AG04450 (cell line): ENCODE measurements around the gene MAGI3. TPM values are rescaled to one million over a fixed set of nuclear protein-coding genes. Genes with fewer than 3 reads are reported as not detected.
A peak's percentile ranks its signal among the peaks of the same experiment; 100 is the strongest.

Experiments
- CTCF ChIA-PET: fragments of 300-600, 350-600 bp; formaldehyde crosslinking; extraction: SDS; loops from one replicate; lab custom pipeline; 2022; ENCODE audit warnings: antibody characterized with exemption, inconsistent platforms; lab: Charles Lee
- POLR2A ChIA-PET: fragments of 350-600 bp; formaldehyde crosslinking; extraction: SDS; loops from one replicate; lab custom pipeline; 2021; ENCODE audit warnings: antibody characterized with exemption, inconsistent platforms; lab: Yijun Ruan, JAX
- DNase-seq: peaks from one replicate; pipeline ENCODE4 v3.0.0-alpha.2; 2011; ENCODE audit warnings: low read depth, low spot score
- H3K27ac ChIP-seq: one replicate; pipeline ENCODE4 v1.5.1; 2012; ENCODE audit warnings: low read depth, low read length, control low read depth
- H3K27me3 ChIP-seq: one replicate; pipeline ENCODE4 v1.6.0; 2012; ENCODE audit warnings: low read length; ENCODE audit not compliant: control insufficient read depth, insufficient read depth
- H3K4me3 ChIP-seq: 2 replicates; pipeline ENCODE4 v1.5.1; 2011; ENCODE audit warnings: mild to moderate bottlenecking, low read depth, low read length, control low read depth
- H3K9me3 ChIP-seq: 2 replicates; pipeline ENCODE4 v1.5.1; 2012; ENCODE audit warnings: low read length; ENCODE audit not compliant: control insufficient read depth, insufficient read depth
- polyA plus RNA-seq: library from polyadenylated mRNA; depleted of rRNA; stranded (reverse); fragments of >200 nt; gene quantifications from 2 replicates; pipeline ENCODE4 v1.2.3, GENCODE V29; 2011
- TF ChIP-seq, protein P1 (sequence below): IDR thresholded peaks from 2 replicates; pipeline ENCODE4 v1.5.1; 2011; ENCODE audit warnings: low read depth, low read length, control low read depth, inconsistent platforms

MAGI3 gene
- polyA plus RNA-seq, 1 experiment = 5.8 TPM

- ChIA-PET CTCF (interaction anchor here (0.8 to 2.3 kb wide), 2 partner anchors 543 to 611 kb away, joined by 3 to 12 read pairs; partner anchors contain the start of gene LRIG2), POLR2A (interaction anchor here (0.7 kb wide), 2 partner anchors 32 to 580 kb away, joined by 3 to 4 read pairs; no protein-coding TSS in a partner anchor)
- Histone ChIP-seq H3K9me3 (no peaks in the 10 kb centered on the region), H3K27ac (no peak overlapping the region), H3K27me3 (no peaks in the 10 kb centered on the region), H3K4me3 (no peak overlapping the region)
- peak; percentile 52 for DNase-seq
- TF ChIP-seq, protein P1, sequence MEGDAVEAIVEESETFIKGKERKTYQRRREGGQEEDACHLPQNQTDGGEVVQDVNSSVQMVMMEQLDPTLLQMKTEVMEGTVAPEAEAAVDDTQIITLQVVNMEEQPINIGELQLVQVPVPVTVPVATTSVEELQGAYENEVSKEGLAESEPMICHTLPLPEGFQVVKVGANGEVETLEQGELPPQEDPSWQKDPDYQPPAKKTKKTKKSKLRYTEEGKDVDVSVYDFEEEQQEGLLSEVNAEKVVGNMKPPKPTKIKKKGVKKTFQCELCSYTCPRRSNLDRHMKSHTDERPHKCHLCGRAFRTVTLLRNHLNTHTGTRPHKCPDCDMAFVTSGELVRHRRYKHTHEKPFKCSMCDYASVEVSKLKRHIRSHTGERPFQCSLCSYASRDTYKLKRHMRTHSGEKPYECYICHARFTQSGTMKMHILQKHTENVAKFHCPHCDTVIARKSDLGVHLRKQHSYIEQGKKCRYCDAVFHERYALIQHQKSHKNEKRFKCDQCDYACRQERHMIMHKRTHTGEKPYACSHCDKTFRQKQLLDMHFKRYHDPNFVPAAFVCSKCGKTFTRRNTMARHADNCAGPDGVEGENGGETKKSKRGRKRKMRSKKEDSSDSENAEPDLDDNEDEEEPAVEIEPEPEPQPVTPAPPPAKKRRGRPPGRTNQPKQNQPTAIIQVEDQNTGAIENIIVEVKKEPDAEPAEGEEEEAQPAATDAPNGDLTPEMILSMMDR = no peak
These were observed 293.8 kb downstream of the MAGI3 start for GRCh38 chr1:113684153-113684541.

- POLR2A ChIA-PET = no interaction called here
- CTCF ChIA-PET = interaction anchor here (1.2 to 1.4 kb wide), 2 partner anchors 9 to 971 kb away, joined by 3 read pairs; no protein-coding TSS in a partner anchor
These were observed 296.7 kb downstream of the MAGI3 start for GRCh38 chr1:113686891-113687618.

DNA sequence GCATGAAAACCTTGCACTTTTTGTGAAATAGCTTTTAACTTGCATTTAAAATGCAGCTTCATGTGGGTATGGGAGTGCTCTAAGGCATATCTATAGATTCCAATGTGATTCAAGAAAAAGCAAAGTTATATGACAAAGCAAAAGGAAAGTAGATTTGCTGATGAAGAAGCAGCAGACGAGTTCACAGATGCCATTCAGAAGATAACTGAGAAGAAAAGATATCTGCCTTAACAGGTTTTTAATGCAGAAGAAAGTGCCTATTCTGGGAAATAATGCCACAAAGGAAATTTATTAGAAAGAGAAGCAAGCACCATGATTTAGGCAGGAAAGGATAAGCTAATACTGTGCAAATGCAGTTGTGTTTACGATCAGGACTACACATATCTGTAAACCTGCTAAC, 300.9 kb downstream of the MAGI3 start:
- CTCF ChIA-PET = no interaction called here
- DNase-seq = no peak
- TF ChIP-seq, protein P1 = no peak

More at GRCh38 chr1:113686891-113687618, 296.7 kb downstream of the MAGI3 start:
- no peaks in the 10 kb centered on the region for H3K27me3 ChIP-seq
- peak; percentile 33 for DNase-seq
- no peak overlapping the region for H3K4me3 ChIP-seq
- TF ChIP-seq, protein P1 = no peak
- H3K9me3 ChIP-seq = no peaks in the 10 kb centered on the region
- no peak overlapping the region for H3K27ac ChIP-seq

GRCh38 chr1:113692342-113692741, 302.0 kb downstream of the MAGI3 start:
- TF ChIP-seq, protein P1 = no peak
- no peaks in the 10 kb centered on the region for H3K27me3 ChIP-seq
- DNase-seq = no peak
- no peaks in the 10 kb centered on the region for H3K9me3 ChIP-seq
- H3K27ac ChIP-seq = no peak overlapping the region
- no peak overlapping the region for H3K4me3 ChIP-seq
- CTCF ChIA-PET = no interaction called here
- POLR2A ChIA-PET = no interaction called here

More for the DNA sequence above, 300.9 kb downstream of the MAGI3 start:
- Histone ChIP-seq H3K27ac (no peak overlapping the region), H3K4me3 (no peak overlapping the region), H3K27me3 (no peaks in the 10 kb centered on the region), H3K9me3 (no peaks in the 10 kb centered on the region)
- POLR2A ChIA-PET = no interaction called here

GRCh38 chr1:113692824-113693431, 302.6 kb downstream of the MAGI3 start:
- ChIA-PET POLR2A (no interaction called here), CTCF (interaction anchor here (1.2 kb wide), 1 partner anchor 15 kb away, joined by 3 read pairs; no protein-coding TSS in a partner anchor)
- DNase-seq = no peak
- no peak overlapping the region for H3K4me3 ChIP-seq
- H3K9me3 ChIP-seq = no peaks in the 10 kb centered on the region
- H3K27me3 ChIP-seq = no peaks in the 10 kb centered on the region
- TF ChIP-seq, protein P1 = no peak
- H3K27ac ChIP-seq = no peak overlapping the region
